ENCODE data around the gene PPFIA4.

PPFIA4 gene

GRCh38 chr1:203033287-203033686 lies 7.0 kb downstream of the PPFIA4 start:
- no peak overlapping the region for H3K4me3 ChIP-seq
- H3K27ac ChIP-seq, result no peak overlapping the region
- TF ChIP-seq CTCF (IDR thresholded peaks at IDR 0.05), result no peak
- no peak for DNase-seq (ENCODE audit: low spot score)

DNA sequence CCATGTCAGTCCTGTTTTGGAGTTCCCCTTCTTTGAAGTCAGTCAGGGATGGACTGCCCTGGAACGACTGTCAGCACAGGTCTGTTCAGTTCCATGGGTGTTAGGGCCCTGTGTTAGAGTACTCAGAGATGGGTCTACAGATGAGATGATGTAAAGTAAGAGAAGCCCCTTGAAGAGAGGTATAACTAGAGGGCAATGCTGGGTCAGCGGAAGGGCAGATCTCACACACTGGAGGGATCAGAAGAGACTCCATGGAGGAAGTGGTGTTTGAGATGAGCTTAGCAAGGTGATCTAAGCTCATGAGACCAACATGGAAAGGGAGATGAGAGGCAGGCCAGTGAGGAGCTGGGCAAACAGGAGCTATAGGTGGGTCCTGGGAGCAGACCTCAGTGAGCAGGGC lies 7.6 kb downstream of the PPFIA4 start:
- H3K4me3 ChIP-seq, result no peak overlapping the region
- no peak for DNase-seq (ENCODE audit: low spot score)
- TF ChIP-seq CTCF (IDR thresholded peaks at IDR 0.05), result no peak

GRCh38 chr1:203034422-203035110 lies 8.3 kb downstream of the PPFIA4 start:
- no peak overlapping the region for H3K27ac ChIP-seq
- DNase-seq (ENCODE audit: low spot score), result no peak
- TF ChIP-seq CTCF (IDR thresholded peaks at IDR 0.05), result no peak
- no peak overlapping the region for H3K4me3 ChIP-seq

More for the DNA sequence above, 7.6 kb downstream of the PPFIA4 start:
- H3K27ac ChIP-seq, result no peak overlapping the region

DNA sequence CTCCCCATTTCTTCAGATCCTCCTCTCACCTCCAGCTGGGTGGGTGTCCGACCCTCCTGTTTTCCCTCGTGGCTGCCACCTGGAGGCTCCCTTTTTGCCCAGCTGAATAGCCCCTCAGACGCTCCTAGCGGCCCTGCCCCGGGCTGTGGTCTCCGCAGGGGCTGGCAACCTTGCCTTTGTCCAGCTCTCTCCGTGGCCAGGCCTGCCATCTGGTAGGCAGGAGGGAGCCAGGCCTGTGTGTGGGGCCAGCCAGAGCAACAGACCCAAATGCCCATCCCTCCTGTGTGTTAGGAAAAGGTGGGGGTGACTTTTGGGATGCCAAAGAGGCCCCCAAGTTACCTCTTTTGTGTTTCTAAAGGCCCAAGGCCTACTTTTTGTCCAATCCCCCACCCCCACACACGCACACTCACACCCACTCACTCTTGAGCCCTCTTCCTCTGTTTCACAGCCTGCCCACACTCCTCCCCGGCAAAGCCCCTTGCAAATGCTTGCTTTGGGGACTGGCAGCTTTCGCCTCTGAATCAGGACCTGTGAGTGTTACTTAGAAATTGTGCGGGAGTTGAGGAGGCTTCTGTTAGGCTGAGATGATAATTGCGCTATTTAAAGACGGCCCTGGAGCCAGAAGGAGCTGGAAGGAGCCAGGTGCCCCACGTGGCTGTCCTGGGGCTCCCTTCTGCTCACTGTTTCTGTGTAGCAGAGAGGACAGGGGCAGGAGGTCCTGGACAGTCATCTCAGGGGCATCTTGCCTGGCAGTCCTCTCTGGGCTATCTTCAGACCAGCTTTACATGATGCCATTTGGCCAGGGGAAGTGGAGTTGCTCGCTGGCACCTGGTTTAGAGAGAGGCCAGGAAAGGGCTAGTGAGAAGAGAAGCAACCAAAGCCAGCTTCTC lies 9.1 kb downstream of the PPFIA4 start:
- no peak overlapping the region for H3K27ac ChIP-seq
- H3K4me3 ChIP-seq, result no peak overlapping the region
- TF ChIP-seq CTCF (IDR thresholded peaks at IDR 0.05), result no peak
- peak; percentile 53 for DNase-seq (ENCODE audit: low spot score)

DNA sequence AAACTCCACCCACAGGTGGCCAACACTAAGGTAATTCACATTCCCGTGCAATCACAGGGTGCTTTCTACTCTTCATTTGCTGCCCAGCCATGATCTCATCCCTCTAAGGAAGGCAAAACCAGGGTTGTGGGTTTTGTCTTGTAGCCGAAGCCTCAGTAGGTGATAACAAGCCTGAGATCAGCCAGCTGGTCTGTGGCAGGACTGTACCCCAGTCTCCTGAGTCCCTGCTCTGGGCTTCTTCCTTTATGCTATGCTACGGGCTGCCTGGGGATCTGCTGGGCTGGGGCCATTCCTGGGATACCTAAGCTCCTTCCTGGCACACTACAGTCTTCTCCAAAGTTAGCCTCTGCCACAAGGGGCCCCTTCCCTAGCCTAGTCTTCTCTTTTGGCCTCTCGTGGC lies 9.8 kb downstream of the PPFIA4 start:
- Histone ChIP-seq H3K27ac (no peak overlapping the region), H3K4me3 (no peak overlapping the region)
- peak; percentile 57 for DNase-seq (ENCODE audit: low spot score)

GRCh38 chr1:203036537-203036936 lies 10.2 kb downstream of the PPFIA4 start:
- no peak for TF ChIP-seq CTCF (IDR thresholded peaks at IDR 0.05)
- peak; percentile 63 for DNase-seq (ENCODE audit: low spot score)
- H3K4me3 ChIP-seq, result no peak overlapping the region
- no peak overlapping the region for H3K27ac ChIP-seq

More for the DNA sequence above, 9.8 kb downstream of the PPFIA4 start:
- no peak for TF ChIP-seq CTCF (IDR thresholded peaks at IDR 0.05)
